Measurements from ENCODE around the gene SPOCK3. TPM values are rescaled to one million over a fixed set of nuclear protein-coding genes. Genes with fewer than 3 reads are reported as not detected.

Gene SPOCK3
- total RNA-seq, 1 experiment from 2014 or later, result 1.4 TPM

DNA sequence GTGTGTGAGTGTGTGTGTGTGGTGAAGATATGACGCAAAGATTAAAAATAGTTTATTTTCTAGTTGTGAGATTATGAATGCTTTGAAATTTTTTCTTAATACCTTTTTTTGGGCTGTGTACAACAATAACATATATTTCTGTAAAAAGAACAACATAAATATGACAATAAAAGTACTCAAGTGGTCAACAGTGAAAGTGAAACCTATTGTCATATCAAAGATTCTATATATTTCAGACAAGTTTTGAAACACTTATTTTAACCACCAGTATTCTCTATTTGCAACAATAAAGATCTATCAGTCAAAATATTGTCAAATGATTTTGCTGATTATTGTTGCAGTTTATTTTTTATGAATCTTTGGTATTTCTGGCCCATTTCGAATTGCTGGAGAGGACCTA lies 98.0 kb downstream of the SPOCK3 start:
- no peaks in the 10 kb centered on the region for H3K36me3 ChIP-seq (ENCODE audit: control insufficient read depth, insufficient read depth, low read length)
- DNase-seq (ENCODE audit: low read depth, low spot score) (no peak), ATAC-seq (no peak)
- H3K27ac ChIP-seq (ENCODE audit: low read length), result no peak overlapping the region
- no peaks in the 10 kb centered on the region for H3K27me3 ChIP-seq (ENCODE audit: control insufficient read depth, insufficient read depth, low read length)
- ChIA-PET POLR2A (no interaction called here), CTCF (no interaction called here)
- intact Hi-C loops (cut with micrococcal nuclease; ENCODE audit: unreplicated experiment) (no loop called here), in situ Hi-C loops (cut with HindIII; ENCODE audit: low pct_unique_long_range_greater_than_20kb, low sequenced_read_pairs) (no loop called here)
- no TSS peak for BruUV-seq (replicated peaks)
- H3K4me1 ChIP-seq (ENCODE audit: control insufficient read depth, insufficient read depth, low read length), result no peaks in the 10 kb centered on the region
- H3K9me3 ChIP-seq (ENCODE audit: control insufficient read depth, insufficient read depth, low read depth, low read length), result no peaks in the 10 kb centered on the region
- H3K4me3 ChIP-seq (ENCODE audit: low read depth in 2 of 2, low read length in 2 of 2), result no peak overlapping the region
- TF ChIP-seq SIN3A (IDR thresholded peaks at IDR 0.05; ENCODE audit: borderline replicate concordance, insufficient read depth, low read depth, low read length) (no peak), TCF7L2 (IDR thresholded peaks at IDR 0.05; ENCODE audit: low read depth, low read length) (no peak), POLR2AphosphoS5 (IDR thresholded peaks at IDR 0.05; ENCODE audit: low read depth, low read length) (no peak)
- TF ChIP-seq, protein P1, sequence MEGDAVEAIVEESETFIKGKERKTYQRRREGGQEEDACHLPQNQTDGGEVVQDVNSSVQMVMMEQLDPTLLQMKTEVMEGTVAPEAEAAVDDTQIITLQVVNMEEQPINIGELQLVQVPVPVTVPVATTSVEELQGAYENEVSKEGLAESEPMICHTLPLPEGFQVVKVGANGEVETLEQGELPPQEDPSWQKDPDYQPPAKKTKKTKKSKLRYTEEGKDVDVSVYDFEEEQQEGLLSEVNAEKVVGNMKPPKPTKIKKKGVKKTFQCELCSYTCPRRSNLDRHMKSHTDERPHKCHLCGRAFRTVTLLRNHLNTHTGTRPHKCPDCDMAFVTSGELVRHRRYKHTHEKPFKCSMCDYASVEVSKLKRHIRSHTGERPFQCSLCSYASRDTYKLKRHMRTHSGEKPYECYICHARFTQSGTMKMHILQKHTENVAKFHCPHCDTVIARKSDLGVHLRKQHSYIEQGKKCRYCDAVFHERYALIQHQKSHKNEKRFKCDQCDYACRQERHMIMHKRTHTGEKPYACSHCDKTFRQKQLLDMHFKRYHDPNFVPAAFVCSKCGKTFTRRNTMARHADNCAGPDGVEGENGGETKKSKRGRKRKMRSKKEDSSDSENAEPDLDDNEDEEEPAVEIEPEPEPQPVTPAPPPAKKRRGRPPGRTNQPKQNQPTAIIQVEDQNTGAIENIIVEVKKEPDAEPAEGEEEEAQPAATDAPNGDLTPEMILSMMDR (IDR thresholded peaks at IDR 0.05), result no peak
- TF ChIP-seq, protein P2, sequence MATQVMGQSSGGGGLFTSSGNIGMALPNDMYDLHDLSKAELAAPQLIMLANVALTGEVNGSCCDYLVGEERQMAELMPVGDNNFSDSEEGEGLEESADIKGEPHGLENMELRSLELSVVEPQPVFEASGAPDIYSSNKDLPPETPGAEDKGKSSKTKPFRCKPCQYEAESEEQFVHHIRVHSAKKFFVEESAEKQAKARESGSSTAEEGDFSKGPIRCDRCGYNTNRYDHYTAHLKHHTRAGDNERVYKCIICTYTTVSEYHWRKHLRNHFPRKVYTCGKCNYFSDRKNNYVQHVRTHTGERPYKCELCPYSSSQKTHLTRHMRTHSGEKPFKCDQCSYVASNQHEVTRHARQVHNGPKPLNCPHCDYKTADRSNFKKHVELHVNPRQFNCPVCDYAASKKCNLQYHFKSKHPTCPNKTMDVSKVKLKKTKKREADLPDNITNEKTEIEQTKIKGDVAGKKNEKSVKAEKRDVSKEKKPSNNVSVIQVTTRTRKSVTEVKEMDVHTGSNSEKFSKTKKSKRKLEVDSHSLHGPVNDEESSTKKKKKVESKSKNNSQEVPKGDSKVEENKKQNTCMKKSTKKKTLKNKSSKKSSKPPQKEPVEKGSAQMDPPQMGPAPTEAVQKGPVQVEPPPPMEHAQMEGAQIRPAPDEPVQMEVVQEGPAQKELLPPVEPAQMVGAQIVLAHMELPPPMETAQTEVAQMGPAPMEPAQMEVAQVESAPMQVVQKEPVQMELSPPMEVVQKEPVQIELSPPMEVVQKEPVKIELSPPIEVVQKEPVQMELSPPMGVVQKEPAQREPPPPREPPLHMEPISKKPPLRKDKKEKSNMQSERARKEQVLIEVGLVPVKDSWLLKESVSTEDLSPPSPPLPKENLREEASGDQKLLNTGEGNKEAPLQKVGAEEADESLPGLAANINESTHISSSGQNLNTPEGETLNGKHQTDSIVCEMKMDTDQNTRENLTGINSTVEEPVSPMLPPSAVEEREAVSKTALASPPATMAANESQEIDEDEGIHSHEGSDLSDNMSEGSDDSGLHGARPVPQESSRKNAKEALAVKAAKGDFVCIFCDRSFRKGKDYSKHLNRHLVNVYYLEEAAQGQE (IDR thresholded peaks at IDR 0.05; ENCODE audit: insufficient read depth in 1 of 2, low read depth in 2 of 2, low read length in 1 of 2), result no peak

DNA sequence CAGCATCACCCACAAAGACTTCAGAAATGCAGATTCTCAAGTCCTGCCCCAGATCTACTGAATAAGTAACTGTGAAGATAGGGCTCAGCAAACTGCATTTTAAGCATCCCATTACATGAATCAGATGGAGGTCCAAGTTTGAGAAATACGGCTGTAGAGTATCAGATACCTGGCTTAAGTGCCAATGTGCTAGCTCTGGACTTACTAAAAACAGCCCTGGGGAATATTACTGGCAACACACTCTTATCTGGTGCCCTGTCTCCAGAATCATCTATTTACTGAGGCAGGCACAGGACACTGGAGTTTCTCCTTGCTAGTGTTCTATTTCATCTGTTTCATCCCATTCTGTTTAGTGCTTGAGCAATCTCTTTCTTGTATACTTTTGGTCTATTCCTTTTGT lies 105.1 kb downstream of the SPOCK3 start:
- Histone ChIP-seq H3K9me3 (ENCODE audit: control insufficient read depth, insufficient read depth, low read depth, low read length) (no peaks in the 10 kb centered on the region), H3K27ac (ENCODE audit: low read length) (no peak overlapping the region), H3K4me1 (ENCODE audit: control insufficient read depth, insufficient read depth, low read length) (no peaks in the 10 kb centered on the region), H3K27me3 (ENCODE audit: control insufficient read depth, insufficient read depth, low read length) (no peaks in the 10 kb centered on the region), H3K36me3 (ENCODE audit: control insufficient read depth, insufficient read depth, low read length) (no peaks in the 10 kb centered on the region), H3K4me3 (ENCODE audit: low read depth in 2 of 2, low read length in 2 of 2) (no peak overlapping the region)
- CTCF ChIA-PET, result no interaction called here
- intact Hi-C loops (cut with micrococcal nuclease; ENCODE audit: unreplicated experiment) (no loop called here), in situ Hi-C loops (cut with HindIII; ENCODE audit: low pct_unique_long_range_greater_than_20kb, low sequenced_read_pairs) (no loop called here)
- POLR2A ChIA-PET, result no interaction called here
- no TSS peak for BruUV-seq (replicated peaks)
- ATAC-seq (no peak), DNase-seq (ENCODE audit: low read depth, low spot score) (no peak)
- TF ChIP-seq, protein P2 (IDR thresholded peaks at IDR 0.05; ENCODE audit: insufficient read depth in 1 of 2, low read depth in 2 of 2, low read length in 1 of 2), result no peak
- TF ChIP-seq TCF7L2 (IDR thresholded peaks at IDR 0.05; ENCODE audit: low read depth, low read length) (no peak), POLR2AphosphoS5 (IDR thresholded peaks at IDR 0.05; ENCODE audit: low read depth, low read length) (no peak), SIN3A (IDR thresholded peaks at IDR 0.05; ENCODE audit: borderline replicate concordance, insufficient read depth, low read depth, low read length) (no peak)
- TF ChIP-seq, protein P1 (IDR thresholded peaks at IDR 0.05), result no peak

All from Panc1 (cell line).